PFSK-1 (cell line): Measurements from ENCODE around the gene ZNF525.

Experiments used
- POLR2AphosphoS5 ChIP-seq: IDR thresholded peaks from 2 replicates; pipeline ENCODE4 v1.6.1; 2012; ENCODE audit warnings: low read depth, mild to moderate bottlenecking, control low read depth, low read length, moderate library complexity
- REST ChIP-seq, 2 experiments: IDR thresholded peaks; 2 replicates each; pipeline versions ENCODE4 v1.6.1 to v1.8.0; 2011 to 2012; ENCODE audit warnings: low read depth in 2 of 2, low read length in 2 of 2, control low read depth in 1 of 2, inconsistent platforms in 1 of 2, mild to moderate bottlenecking in 1 of 2, moderate library complexity in 1 of 2; ENCODE audit not compliant: insufficient read depth in 1 of 2
- SIN3A ChIP-seq: IDR thresholded peaks from 2 replicates; pipeline ENCODE4 v1.6.1; 2012; ENCODE audit warnings: mild to moderate bottlenecking, low read length, moderate library complexity, borderline replicate concordance; ENCODE audit not compliant: insufficient read depth
- TAF1 ChIP-seq: IDR thresholded peaks from 2 replicates; pipeline ENCODE4 v1.6.1; 2012; ENCODE audit warnings: low read length, control low read depth, borderline replicate concordance; ENCODE audit not compliant: insufficient read depth

DNA sequence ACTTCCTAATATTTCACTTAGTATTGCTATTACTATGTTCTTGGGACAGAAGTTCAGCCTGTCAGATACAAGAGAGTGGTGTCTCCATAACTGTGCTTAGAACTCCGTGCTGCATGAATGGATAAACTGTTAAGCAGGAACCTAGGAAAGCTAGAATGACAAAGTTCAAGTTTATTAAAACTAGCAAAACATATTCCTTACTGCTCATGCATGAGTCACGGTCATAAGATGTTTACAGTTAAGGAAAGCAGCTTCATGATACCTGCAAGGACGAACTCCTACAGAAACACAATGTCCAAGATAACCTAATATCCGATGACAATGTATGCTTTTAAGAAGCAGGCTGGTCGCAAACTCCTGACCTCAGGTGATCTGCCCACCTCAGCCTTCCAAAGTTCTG, 23.4 kb downstream of the ZNF525 start:
- no peak for TF ChIP-seq POLR2AphosphoS5
- no peak for TF ChIP-seq SIN3A
- no peak for TF ChIP-seq TAF1
- no peak for TF ChIP-seq REST (IDR thresholded peaks at IDR 0.05; ENCODE audit: insufficient read depth in 1 of 2, low read depth in 2 of 2, low read length in 2 of 2)
